HG03066 (cell line): ENCODE data around the gene CASP10.
"Not testable (repeated sequence)": the region's sequence is repeated elsewhere in the genome, so short reads cannot be mapped to it uniquely, and the experiment has no call there.

Source experiments
- ATAC-seq: cut with Tn5 transposase; IDR thresholded peaks from one replicate; pipeline ENCODE4 v1.9.1; 2021; ENCODE audit warnings: low read depth; ENCODE audit not compliant: unreplicated experiment

Gene CASP10, protein sequence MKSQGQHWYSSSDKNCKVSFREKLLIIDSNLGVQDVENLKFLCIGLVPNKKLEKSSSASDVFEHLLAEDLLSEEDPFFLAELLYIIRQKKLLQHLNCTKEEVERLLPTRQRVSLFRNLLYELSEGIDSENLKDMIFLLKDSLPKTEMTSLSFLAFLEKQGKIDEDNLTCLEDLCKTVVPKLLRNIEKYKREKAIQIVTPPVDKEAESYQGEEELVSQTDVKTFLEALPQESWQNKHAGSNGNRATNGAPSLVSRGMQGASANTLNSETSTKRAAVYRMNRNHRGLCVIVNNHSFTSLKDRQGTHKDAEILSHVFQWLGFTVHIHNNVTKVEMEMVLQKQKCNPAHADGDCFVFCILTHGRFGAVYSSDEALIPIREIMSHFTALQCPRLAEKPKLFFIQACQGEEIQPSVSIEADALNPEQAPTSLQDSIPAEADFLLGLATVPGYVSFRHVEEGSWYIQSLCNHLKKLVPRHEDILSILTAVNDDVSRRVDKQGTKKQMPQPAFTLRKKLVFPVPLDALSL

DNA sequence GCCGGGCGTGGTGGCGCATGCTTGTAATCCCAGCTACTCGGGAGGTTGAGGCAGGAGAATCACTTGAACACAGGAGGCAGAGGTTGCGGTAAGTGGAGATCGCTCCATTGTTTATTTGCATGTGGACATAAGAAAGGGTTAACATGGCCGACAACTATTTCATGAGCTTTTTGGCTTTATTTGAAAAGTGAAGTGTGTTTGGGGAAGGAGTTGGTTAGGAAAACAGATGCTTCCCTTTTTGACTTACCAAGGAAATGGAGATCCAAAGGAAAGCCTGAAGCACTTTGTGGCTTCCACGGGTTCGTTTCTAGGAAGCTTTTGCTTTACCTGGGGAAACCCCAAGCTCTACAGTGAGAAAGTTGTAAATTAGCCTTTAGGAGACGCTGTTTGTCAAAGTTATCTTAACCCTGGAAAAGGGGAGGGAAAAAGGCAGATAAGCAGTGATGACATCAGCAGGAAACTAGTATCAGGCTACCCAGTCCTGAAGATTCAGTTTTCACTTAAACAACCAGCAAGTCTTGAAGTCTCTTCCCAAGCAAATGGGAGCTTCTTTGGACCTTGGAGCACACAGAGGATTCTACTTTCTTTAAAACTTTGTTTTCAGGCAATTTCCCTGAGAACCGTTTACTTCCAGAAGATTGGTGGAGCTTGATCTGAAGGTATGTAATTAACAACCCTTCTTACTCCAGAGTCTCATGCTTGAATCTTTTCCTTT, at the start of gene CASP10:
TSS of gene CASP10 (plus strand) at position 492 of the 715 bp plus-strand sequence. CDS start 2,637 bp downstream, outside the sequence.
- ATAC-seq, result peak; percentile 80

DNA sequence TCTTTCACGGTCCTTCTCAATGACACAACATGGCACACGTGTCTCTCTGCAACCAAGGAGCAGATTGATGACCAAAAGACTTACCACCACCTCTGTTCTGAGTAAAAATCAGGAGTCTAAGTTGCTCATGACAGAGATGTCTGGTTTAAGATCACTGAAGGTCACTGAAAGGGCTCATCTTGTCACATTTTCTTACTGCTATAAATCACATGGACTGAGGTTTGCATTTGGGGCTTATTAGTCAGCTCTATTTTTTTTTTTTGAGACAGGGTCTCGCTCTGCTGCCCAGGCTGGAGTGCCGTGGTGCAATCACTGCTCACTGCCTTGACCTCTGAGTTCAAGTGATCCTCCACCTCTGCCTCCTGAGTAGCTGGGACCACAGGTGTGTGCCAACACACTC, 47.6 kb upstream of the CASP10 start:
- no peak for ATAC-seq

DNA sequence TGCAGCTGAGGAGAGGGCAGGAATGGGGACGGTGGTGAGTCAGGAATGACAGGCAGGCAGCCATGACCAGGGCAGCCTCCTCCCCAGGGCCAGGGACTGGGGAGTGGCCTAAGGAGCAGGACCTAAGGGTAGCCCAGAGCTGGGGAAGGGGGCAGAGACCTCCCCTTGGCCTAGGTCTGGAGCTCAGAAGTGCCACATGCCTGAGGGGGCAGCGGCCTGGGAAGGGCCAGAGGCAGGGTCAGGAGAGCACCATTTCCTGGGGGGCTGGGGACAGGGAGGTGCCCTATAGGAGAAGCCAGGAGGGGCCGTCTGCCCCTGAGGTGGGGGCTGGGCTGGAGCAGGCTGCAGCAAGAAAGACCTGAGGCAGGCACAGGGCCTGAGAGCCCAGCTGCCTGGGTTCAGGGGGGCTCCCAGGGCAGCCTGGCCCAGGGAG, 46.0 kb upstream of the CASP10 start:
- no peak for ATAC-seq

DNA sequence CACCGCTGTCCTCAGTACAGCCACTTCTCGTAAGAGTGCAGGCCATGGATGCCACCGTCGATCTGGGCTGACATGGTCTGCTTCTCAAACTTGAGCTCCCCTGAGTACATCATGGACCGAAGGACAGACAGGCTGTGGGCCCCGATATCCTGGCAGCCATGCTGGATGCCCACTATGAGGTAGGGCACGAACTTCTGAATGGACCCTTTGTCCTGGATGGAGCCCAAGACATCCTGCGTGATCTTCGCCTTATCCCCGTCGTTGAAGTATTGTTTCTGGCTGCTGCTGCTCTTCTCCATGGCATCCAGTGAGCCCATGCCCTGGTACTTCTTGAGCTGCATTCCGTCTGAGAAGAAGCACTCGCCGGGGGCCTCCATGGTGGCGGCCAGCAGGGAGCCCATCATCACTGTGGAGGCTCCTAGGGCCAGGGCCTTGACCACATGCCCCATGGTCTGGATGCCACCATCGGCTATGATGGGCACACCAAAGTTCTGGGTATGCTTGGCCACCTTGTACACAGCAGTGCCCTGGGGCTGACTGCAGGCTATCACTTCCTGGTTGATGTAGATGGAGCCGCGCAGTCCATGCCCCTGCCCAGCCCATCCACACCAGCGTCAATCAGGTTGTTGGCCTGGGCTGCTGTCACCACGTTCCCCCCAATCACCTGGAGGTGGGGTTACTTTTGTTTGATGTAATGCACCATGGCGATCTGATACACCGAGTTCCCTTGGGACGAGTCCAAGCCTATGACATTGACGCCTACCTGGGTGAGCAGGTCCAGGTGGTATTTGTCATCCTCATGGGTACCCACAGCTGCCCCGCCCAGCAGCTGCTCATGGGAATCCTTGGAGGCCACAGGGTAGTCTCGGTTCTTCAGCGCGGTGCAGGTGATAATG, 45.2 kb upstream of the CASP10 start:
- ATAC-seq, result no peak

DNA sequence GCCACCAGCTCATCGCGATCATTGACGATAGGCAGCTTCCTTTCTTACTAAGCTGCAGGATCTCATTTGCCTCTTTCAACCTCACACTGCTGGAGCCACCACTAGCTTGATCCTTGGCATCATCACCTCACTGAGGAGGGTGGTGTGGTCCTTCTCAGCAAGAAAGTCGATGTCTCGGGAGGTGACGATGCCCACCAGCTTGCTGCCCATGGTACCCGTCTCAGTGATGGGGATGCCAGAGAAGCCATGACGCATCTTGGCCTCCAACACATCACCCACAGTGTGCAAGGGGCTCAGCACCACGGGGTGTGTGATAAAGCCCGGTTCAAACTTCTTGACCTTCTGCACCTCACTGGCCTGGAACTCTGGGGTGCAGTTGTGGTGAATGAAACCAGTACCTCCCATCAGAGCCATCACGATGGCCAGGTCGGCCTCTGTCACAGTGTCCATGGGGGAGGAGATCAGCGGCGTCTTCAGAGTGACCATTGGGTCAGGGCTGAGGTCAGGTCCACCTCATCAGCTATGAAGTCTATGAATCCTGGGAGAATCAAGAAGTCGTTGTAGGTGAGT, 44.5 kb upstream of the CASP10 start:
- ATAC-seq, result no peak

DNA sequence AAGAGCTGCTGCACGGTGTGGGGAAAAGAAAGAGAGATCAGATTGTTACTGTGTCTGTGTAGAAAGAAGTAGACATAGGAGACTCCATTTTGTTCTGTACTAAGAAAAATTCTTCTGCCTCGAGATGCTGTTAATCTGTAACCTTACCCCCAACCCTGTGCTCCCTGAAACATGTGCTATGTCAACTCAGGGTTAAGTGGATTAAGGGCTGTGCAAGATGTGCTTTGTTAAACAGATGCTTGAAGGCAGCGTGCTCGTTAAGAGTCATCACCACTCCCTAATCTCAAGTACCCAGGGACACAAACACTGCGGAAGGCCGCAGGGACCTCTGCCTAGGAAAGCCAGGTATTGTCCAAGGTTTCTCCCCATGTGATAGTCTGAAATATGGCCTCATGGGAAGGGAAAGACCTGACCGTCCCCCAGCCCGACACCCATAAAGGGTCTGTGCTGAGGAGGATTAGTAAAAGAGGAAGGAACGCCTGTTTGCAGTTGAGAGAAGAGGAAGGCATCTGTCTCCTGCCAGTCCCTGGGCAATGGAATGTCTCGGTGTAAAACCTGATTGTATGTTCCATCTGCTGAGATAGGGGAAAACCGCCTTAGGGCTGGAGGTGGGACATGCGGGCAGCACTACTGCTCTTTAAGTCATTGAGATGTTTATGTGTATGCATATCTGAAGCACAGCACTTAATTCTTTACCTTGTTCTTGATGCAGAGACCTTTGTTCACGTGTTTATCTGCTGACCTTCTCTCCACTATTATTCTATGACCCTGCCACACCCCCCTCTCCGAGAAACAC, 43.8 kb upstream of the CASP10 start:
- not testable (repeated sequence) for ATAC-seq

DNA sequence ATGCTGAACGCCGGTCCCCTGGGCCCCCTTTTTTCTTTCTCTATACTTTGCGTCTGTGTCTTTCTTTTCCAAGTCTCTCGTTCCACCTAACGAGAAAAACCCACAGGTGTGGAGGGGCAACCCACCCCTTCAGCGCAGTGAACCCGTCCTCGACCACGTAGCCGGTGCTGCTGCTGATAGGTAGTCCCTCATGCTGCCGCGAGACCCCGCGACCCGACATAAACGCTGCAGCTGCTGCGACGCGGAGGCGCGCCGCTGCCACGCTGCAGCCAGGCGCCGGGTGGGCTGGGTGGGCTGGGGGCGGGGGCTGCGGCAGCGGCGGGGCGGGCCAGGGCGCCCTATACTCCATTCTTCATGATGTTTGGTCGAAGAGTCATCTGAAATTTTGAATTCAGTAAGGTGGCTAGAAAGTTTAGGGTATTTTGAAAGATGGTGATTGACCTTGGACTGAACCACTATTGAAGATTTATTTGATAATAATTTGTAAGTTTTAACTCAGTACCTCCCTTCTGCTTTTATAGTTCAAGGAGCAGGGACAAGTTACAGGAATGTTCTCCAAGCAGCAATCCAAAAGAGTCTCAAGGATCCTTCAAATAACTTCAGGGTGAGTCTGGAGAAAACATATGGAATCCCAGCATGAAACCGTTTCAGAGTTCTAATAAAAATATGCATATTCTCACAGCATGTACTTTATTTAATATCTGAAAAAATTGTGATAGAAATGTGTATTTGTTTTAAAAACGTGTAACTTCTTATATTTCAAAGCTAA, 42.9 kb upstream of the CASP10 start:
- no peak for ATAC-seq

DNA sequence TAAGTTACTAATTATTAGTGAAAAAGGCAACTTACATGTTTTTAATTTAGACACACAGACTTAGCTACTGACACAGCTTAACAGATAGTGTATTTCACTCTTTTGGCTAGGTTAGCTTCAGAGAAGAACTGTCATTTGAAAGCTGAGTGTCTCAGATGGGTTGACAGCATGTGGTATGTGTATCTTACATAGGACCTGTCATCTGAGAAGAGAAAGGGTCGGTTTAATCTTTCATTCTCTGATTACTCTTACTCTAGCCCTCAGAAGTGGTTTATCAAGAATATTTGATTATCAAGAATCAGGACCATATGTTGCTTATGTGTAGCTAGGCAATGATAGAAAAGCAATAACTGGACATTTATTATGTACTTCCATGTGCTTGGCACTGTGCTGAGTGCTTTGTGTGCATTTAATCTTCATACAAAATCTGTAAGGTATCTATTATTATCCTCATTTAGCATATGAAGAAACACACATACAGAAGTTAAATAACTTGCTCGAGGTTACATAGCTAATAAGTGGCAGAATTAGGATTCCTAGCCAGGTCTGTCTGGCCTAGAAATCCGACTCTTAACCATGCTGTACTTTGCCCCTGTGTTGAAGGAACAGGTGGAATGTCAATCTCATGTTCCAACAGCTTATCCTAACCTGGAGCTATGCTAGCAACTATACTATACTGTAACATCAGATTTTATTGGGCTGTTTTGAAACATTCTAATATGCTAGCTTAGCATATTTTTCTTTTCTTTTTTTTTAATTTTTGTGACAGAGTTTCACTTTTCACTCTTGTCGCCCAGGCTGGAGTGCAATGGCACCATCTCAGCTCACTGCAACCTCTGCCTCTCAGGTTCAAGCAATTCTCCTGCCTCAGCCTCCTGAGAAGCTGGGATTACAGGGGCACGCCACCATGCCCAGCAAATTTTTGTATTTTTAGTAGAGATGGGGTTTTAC, 38.6 kb upstream of the CASP10 start:
- no peak for ATAC-seq

DNA sequence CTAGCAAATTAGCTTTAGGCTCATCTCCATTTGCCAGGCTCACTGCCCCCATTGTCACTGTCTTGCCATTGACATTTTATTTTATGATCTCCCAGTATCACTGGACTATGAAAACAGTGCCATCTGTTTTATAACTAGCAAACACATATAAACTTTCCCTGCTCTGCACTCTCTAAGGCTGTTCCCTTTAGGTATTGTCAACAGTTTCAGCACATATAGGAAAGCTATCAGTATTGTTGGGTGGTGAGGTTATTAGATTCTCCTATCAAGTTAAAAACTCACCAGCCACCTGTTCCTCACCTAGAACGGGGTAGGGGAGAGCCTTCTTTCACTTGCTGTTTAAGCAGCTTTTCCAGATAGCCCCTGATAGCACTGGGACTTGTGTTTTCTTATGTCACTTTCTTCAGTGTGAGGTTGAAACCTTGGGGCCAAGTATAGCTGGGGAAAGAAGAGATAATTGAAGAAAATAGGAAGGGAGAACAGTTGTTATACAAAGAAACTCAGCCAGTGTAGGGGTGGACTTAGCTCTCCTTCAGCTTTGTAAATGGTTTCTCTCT, 34.4 kb upstream of the CASP10 start:
- no peak for ATAC-seq

DNA sequence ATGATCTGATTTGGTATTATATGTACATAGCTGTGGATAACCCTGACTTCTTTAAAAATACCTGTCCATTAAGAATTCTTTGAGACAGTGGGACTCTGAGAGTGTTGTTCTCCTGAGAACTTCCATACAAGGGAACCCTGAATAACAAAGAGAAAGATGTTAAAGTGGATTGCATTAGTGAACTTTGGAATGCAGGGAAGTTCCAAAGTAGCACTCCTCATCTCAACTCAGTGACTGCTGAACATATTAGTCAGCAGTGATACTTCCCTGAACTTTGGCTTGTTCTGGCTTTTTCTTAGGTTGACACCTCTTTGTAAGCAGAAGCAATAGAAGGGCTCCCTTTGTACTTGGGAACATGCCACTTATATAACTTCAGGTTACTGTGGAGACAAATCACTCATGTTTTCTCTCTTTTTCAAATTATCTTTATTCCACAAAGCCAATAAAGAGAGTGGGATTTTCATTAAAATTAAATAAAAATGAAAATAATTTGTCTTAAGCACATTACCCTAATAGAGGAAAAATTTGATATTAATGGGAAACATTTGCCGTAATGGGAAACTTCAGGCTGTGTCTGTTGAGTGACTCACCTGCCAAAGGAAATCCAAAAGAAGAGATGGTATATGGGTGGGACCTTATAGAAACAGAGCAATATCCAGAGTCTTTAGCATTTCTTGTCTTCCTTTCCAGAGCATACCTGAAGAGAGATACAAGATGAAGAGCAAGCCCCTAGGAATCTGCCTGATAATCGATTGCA, 33.7 kb upstream of the CASP10 start:
- no peak for ATAC-seq

DNA sequence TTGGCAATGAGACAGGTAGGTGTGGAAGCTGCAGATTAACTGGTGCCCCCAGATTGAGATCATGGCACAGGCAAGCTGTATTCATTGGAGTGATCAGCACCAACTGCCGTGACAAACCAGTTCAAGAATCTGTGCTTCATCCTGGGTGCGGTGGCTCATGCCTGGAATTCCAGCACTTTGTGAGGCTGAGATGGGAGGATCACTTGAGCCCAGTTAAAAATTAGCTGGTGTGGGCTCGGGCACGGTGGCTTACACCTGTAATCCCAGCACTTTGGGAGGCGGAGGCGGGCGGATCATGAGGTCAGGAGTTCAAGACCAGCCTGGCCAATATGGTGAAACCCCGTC, 33.1 kb upstream of the CASP10 start:
- not testable (repeated sequence) for ATAC-seq

DNA sequence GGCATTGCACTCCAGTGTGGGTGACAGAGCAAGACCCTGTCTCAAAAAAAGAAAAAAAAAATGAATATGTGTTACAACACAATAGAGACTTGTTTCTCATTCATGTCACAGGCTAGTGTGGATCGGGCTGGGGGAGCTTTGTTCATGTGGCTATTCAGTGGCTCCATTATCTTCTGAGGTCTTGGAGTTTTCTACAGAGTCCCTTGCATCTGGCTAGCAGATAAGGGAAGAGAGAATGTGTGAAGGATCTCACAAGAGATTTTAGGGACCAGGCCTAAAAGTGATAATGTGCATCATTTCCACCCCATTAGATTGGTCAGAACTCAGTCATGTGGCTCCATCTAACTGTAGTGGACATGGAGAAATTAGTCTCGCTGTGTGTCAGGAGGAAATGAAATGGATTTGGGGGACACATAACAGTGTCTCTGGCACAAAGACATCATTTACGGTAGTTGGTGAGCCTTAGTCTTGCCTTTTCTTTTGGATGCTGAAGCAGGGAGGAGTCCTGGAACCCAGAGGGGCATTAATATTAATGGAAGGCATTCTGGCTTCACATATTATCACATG, 32.4 kb upstream of the CASP10 start:
- ATAC-seq, result no peak

DNA sequence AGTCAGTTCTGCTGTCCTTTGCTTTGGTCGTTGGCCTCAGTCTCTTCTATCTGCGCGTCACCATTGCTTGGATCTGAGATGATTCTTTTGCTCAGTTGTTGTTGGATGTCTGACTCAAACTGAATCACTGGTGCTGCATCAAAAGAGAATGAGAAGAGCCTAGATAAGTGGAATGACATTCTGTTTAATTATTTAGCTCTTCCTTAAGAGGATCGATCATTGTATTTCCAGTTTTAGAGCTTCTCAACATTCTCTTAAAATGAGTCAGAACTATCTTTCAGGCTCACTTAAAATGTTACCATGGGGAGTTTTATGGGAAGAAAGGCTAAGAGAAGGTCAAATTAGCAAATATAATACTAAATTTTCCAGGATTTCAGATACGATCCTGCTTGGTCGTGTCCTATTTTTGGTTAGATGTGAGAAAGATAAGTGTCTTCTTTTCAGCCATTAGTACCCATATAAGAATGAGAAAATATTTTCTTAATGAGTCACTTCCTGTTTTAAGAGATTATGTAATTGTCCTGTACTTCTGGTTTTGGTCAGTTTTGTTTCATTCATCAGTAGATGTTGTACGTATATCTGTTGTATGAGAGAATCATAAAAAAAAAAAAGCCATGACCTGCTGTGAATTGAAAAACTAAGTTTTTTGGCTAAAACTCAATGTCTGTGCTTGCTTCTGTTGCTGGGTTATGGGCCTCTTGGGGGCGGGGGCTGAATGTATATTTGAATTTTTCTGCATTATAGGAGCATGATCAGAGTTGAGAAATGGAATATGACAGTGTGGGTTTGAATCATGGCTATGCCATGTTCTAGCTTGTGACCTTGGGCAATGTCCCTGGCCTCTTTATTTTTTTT, 31.6 kb upstream of the CASP10 start:
- ATAC-seq, result peak; percentile 78

DNA sequence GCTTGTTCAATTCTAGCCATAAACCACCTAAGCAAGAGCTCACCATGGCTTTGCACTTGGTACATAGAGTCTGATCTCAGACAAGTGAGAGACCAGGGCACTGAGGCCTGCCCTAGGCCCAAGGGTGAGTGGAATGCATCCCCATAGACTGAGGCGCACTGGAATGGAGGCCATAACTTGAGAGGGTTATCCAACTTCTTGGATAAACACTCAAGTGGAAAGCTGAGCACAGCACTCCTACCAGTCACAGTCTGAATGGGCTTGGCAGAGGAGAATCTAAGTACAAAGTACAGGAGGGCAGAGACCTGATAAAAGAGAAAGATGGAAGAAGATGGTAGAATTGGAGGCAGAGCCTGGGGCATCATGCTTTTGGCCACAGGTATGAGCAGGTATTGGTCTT, 30.4 kb upstream of the CASP10 start:
- no peak for ATAC-seq

DNA sequence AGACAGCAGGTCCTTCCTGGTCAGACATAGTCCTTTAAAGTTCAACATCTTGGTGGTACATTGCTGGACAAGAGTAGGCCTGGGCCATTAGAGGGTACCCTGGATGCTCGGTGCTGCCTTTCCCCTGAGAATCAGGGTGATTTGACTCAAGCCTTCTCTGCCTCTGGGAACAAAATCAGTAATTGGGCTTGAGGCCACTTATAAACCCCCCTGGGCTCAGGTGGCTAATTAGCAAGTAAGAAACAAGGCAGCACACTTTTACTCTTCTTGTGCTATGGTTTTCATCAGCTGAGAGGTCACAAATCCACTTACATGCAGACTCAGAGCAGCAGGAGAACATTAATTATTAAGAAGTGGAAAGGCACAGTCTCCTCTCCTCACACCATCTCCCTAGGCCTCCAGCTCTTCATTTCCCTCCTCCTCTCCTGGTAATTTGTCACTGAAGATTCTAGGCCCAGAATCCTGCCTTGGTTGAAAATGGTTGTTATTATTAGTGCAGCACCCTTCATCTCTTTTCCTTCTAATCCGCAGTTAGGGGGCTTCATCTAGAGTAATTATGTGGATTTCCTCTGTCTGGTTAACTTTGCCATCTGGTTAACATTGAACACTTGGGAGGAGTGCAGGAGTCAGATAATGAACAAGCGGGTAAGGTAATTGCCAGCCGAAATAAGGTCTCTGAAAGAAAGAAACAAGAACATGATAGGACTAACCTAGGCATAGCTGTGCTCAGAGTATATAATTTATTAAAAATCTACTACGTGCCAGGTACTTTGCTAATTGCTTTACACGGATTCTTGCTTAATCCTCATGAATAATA, 29.7 kb upstream of the CASP10 start:
- ATAC-seq, result no peak
